H9 (cell line): Measurements from ENCODE around the gene USP17L25. TPM values are rescaled to one million over a fixed set of nuclear protein-coding genes. Genes with fewer than 3 reads are reported as not detected.
"Not testable (repeated sequence)": the region's sequence is repeated elsewhere in the genome, so short reads cannot be mapped to it uniquely, and the experiment has no call there.

ENCODE experiments used
- DNase-seq: peaks from one replicate; pipeline ENCODE4 v3.0.0-alpha.2; 2017
- H2AFZ ChIP-seq: one replicate; pipeline ENCODE4 v1.6.1; 2013; ENCODE audit warnings: mild to moderate bottlenecking, low read length, control low read depth, moderate library complexity
- H2AK5ac ChIP-seq: 2 replicates; pipeline ENCODE4 v1.6.1; 2013; ENCODE audit warnings: low read length, control low read depth, mixed read lengths; ENCODE audit not compliant: insufficient read length
- H2BK120ac ChIP-seq: one replicate; pipeline ENCODE4 v1.6.1; 2013; ENCODE audit warnings: low read depth, mild to moderate bottlenecking, low read length, control low read depth, inconsistent platforms; ENCODE audit not compliant: poor library complexity, severe bottlenecking
- H2BK12ac ChIP-seq: 2 replicates; pipeline ENCODE4 v1.6.1; 2013; ENCODE audit warnings: low read length, control low read depth, mixed read lengths, low read depth; ENCODE audit not compliant: insufficient read length
- H2BK15ac ChIP-seq: 2 replicates; pipeline ENCODE4 v1.6.1; 2013; ENCODE audit warnings: low read depth, low read length, control low read depth
- H2BK20ac ChIP-seq: one replicate; pipeline ENCODE4 v1.6.1; 2013; ENCODE audit warnings: low read depth, mild to moderate bottlenecking, low read length, control low read depth, inconsistent platforms; ENCODE audit not compliant: poor library complexity, severe bottlenecking
- H2BK5ac ChIP-seq: 2 replicates; pipeline ENCODE4 v1.6.1; 2013; ENCODE audit warnings: low read length, control low read depth, mixed read lengths; ENCODE audit not compliant: insufficient read length
- H3K14ac ChIP-seq: 2 replicates; pipeline ENCODE4 v1.6.1; 2013; ENCODE audit warnings: low read length, control low read depth; ENCODE audit not compliant: insufficient read depth
- H3K18ac ChIP-seq: 2 replicates; pipeline ENCODE4 v1.6.1; 2013; ENCODE audit warnings: low read depth, mild to moderate bottlenecking, mixed read lengths, low read length, control low read depth; ENCODE audit not compliant: insufficient read length
- H3K23ac ChIP-seq: 2 replicates; pipeline ENCODE4 v1.6.1; 2013; ENCODE audit warnings: low read length, control low read depth, mixed read lengths, low read depth; ENCODE audit not compliant: insufficient read length
- H3K23me2 ChIP-seq: 2 replicates; pipeline ENCODE4 v1.6.1; 2013; ENCODE audit warnings: low read depth, mild to moderate bottlenecking, mixed read lengths, low read length, control low read depth; ENCODE audit not compliant: insufficient read length, poor library complexity, severe bottlenecking
- H3K27ac ChIP-seq: 2 replicates; pipeline ENCODE4 v1.5.1; 2013; ENCODE audit warnings: low read length, control low read depth, mixed read lengths, low read depth; ENCODE audit not compliant: insufficient read length
- H3K27me3 ChIP-seq: 2 replicates; pipeline ENCODE4 v1.6.1; 2013; ENCODE audit warnings: low read length, control low read depth, inconsistent platforms; ENCODE audit not compliant: insufficient read depth
- H3K4ac ChIP-seq: 2 replicates; pipeline ENCODE4 v1.6.1; 2013; ENCODE audit warnings: low read depth, mild to moderate bottlenecking, control low read depth, inconsistent platforms, low read length, moderate library complexity
- H3K4me1 ChIP-seq: 2 replicates; pipeline ENCODE4 v1.6.1; 2013; ENCODE audit warnings: low read length, control low read depth, inconsistent platforms; ENCODE audit not compliant: insufficient read depth
- H3K4me2 ChIP-seq: 2 replicates; pipeline ENCODE4 v1.6.1; 2013; ENCODE audit warnings: low read length, control low read depth, mixed read lengths; ENCODE audit not compliant: insufficient read length, insufficient read depth
- H3K56ac ChIP-seq: 2 replicates; pipeline ENCODE4 v1.6.1; 2013; ENCODE audit warnings: low read depth, mild to moderate bottlenecking, mixed read lengths, low read length, control low read depth; ENCODE audit not compliant: insufficient read length
- H3K79me1 ChIP-seq: 2 replicates; pipeline ENCODE4 v1.6.1; 2013; ENCODE audit warnings: low read depth, mild to moderate bottlenecking, moderate library complexity, low read length, control low read depth, inconsistent platforms; ENCODE audit not compliant: insufficient read depth, poor library complexity, severe bottlenecking
- H3K79me2 ChIP-seq: 2 replicates; pipeline ENCODE4 v1.6.1; 2013; ENCODE audit warnings: low read length, control low read depth, inconsistent platforms; ENCODE audit not compliant: insufficient read depth
- H3K9ac ChIP-seq: 2 replicates; pipeline ENCODE4 v1.6.1; 2013; ENCODE audit warnings: low read length, control low read depth, mixed read lengths; ENCODE audit not compliant: insufficient read length; ENCODE audit errors: extremely low read depth
- H3K9me3 ChIP-seq: one replicate; pipeline ENCODE4 v1.6.1; 2013; ENCODE audit warnings: low read depth, low read length, inconsistent platforms; ENCODE audit not compliant: control insufficient read depth
- H3T11ph ChIP-seq: one replicate; pipeline ENCODE4 v1.6.1; 2013; ENCODE audit warnings: mild to moderate bottlenecking, low read length, control low read depth, inconsistent platforms
- H4K20me1 ChIP-seq: one replicate; pipeline ENCODE4 v1.6.1; 2013; ENCODE audit not compliant: control insufficient read depth, insufficient read length, insufficient read depth
- H4K5ac ChIP-seq: 2 replicates; pipeline ENCODE4 v1.6.1; 2013; ENCODE audit warnings: low read depth, mild to moderate bottlenecking, mixed read lengths, low read length, control low read depth; ENCODE audit not compliant: insufficient read length
- H4K8ac ChIP-seq: replicated peaks from 2 replicates; pipeline ENCODE4 v1.6.1; 2013; ENCODE audit warnings: low read length, control low read depth, mixed read lengths, low read depth; ENCODE audit not compliant: insufficient read length
- H4K91ac ChIP-seq: 2 replicates; pipeline ENCODE4 v1.6.1; 2013; ENCODE audit warnings: low read depth, mild to moderate bottlenecking, moderate library complexity, mixed read lengths, low read length, control low read depth; ENCODE audit not compliant: insufficient read length
- H3K27ac Mint-ChIP-seq, 3 experiments: 2 replicates in 2 of 3; 3 replicates in 1 of 3; pipeline ENCODE4 v1.8.0; 2020 to 2021; ENCODE audit warnings: mixed read lengths in 3 of 3, mild to moderate bottlenecking in 1 of 3, moderate library complexity in 1 of 3
- H3K27me3 Mint-ChIP-seq: 2 replicates; pipeline ENCODE4 v1.8.0; 2021; ENCODE audit warnings: low read depth, mild to moderate bottlenecking, moderate library complexity, mixed read lengths
- H3K36me3 Mint-ChIP-seq, 3 experiments: 2 replicates in 2 of 3; 3 replicates in 1 of 3; pipeline ENCODE4 v1.8.0; 2020 to 2021; ENCODE audit warnings: low read depth in 3 of 3, mixed read lengths in 3 of 3; ENCODE audit not compliant: insufficient read depth in 1 of 3
- H3K4me1 Mint-ChIP-seq, 2 experiments: 2 replicates each; pipeline ENCODE4 v1.8.0; 2020; ENCODE audit warnings: mixed read lengths in 2 of 2
- H3K4me3 Mint-ChIP-seq, 2 experiments: 2 replicates in 1 of 2; 3 replicates in 1 of 2; pipeline ENCODE4 v1.8.0; 2020 to 2021; ENCODE audit warnings: mild to moderate bottlenecking in 2 of 2, mixed read lengths in 2 of 2, moderate library complexity in 1 of 2
- H3K9me3 Mint-ChIP-seq, 2 experiments: 2 replicates in 1 of 2; 3 replicates in 1 of 2; pipeline ENCODE4 v1.8.0; 2020; ENCODE audit warnings: mild to moderate bottlenecking in 2 of 2, mixed read lengths in 2 of 2, moderate library complexity in 1 of 2
- WGBS: extraction: QIAGEN DNeasy Blood & Tissue Kit; methylation state at CpG from one replicate; pipeline ENCODE4 v1.1.7; 2013; ENCODE audit warnings: missing lambda C conversion rate, low lambda C conversion rate, mixed read lengths; ENCODE audit not compliant: insufficient read length; ENCODE audit errors: extremely low coverage; 5-methylcytosine and 5-hydroxymethylcytosine counted together
- total RNA-seq: library from RNA; stranded (reverse); gene quantifications from 2 replicates; pipeline ENCODE4 v1.2.1, GENCODE V29; 2021

Gene USP17L25
- total RNA-seq, 1 experiment from 2014 or later: not detected

- not testable (repeated sequence) for H2BK120ac ChIP-seq, H3K27me3 ChIP-seq, H3K56ac ChIP-seq, H2BK12ac ChIP-seq, H3K4me2 ChIP-seq, DNase-seq, H2AK5ac ChIP-seq, H3K4me3 Mint-ChIP-seq, H4K8ac ChIP-seq, H3K79me1 ChIP-seq, H2BK5ac ChIP-seq, H3K23me2 ChIP-seq, H2BK15ac ChIP-seq, H3K27me3 Mint-ChIP-seq, H2BK20ac ChIP-seq, H3K23ac ChIP-seq, H3K18ac ChIP-seq, H3K27ac ChIP-seq, H3T11ph ChIP-seq, H3K4ac ChIP-seq, H3K79me2 ChIP-seq, H4K91ac ChIP-seq, H3K36me3 Mint-ChIP-seq, H3K9me3 Mint-ChIP-seq, H3K27ac Mint-ChIP-seq, H2AFZ ChIP-seq, H3K4me1 Mint-ChIP-seq, H3K14ac ChIP-seq, H3K9ac ChIP-seq, H4K20me1 ChIP-seq, H3K9me3 ChIP-seq, H4K5ac ChIP-seq, H3K4me1 ChIP-seq
- no CpG with 5 or more reads among the region's 15 CpGs for WGBS
Observed at GRCh38 chr4:9339103-9339502, 9.4 kb downstream of the USP17L25 start, which contains the start of gene USP17L5. Gene USP17L5, plus strand, starts transcription at chr4:9339403. Its CDS starts 0 bp downstream, at chr4:9339403.

GRCh38 chr4:9343848-9344247 lies 14.1 kb downstream of the USP17L25 start, which contains the start of gene USP17L27:
Gene USP17L27, plus strand, starts transcription at chr4:9344148. Its CDS starts 0 bp downstream, at chr4:9344148.
- not testable (repeated sequence) for H2BK120ac ChIP-seq, H3K56ac ChIP-seq, H4K91ac ChIP-seq, H3K18ac ChIP-seq, H3K23me2 ChIP-seq, H3K9me3 Mint-ChIP-seq, H4K8ac ChIP-seq, DNase-seq, H3K27me3 Mint-ChIP-seq, H3K27ac ChIP-seq, H3K79me2 ChIP-seq, H3K23ac ChIP-seq, H3K4me1 ChIP-seq, H3K36me3 Mint-ChIP-seq, H2BK15ac ChIP-seq, H3K27ac Mint-ChIP-seq, H2AFZ ChIP-seq, H2AK5ac ChIP-seq, H3K14ac ChIP-seq, H3T11ph ChIP-seq, H3K4me3 Mint-ChIP-seq, H4K20me1 ChIP-seq, H3K4ac ChIP-seq, H3K9me3 ChIP-seq, H2BK5ac ChIP-seq, H4K5ac ChIP-seq, H3K27me3 ChIP-seq, H3K9ac ChIP-seq, H2BK20ac ChIP-seq, H2BK12ac ChIP-seq, H3K4me1 Mint-ChIP-seq, H3K79me1 ChIP-seq, H3K4me2 ChIP-seq
- WGBS: no CpG with 5 or more reads among the region's 15 CpGs
